ENCODE data around the gene CPN2.
A peak's percentile ranks its signal among the peaks of the same experiment; 100 is the strongest.

CPN2 gene

GRCh38 chr3:194310060-194310835 lies 40.9 kb downstream of the CPN2 start:
- TF ChIP-seq SIN3A (IDR thresholded peaks at IDR 0.05; ENCODE audit: borderline replicate concordance, insufficient read depth, low read length) (no peak), TAF1 (IDR thresholded peaks at IDR 0.05; ENCODE audit: borderline replicate concordance, insufficient read depth, low read length) (no peak), REST (IDR thresholded peaks at IDR 0.05; ENCODE audit: insufficient read depth in 1 of 2, low read depth in 2 of 2, low read length in 2 of 2) (no peak), FOXP2 (optimal IDR thresholded peaks at IDR 0.05; ENCODE audit: borderline replicate concordance, extremely low read depth, extremely low read length, insufficient read depth) (no peak), POLR2AphosphoS5 (IDR thresholded peaks at IDR 0.05; ENCODE audit: low read depth, low read length) (no peak)

GRCh38 chr3:194308601-194309449 lies 42.3 kb downstream of the CPN2 start:
- no peak for TF ChIP-seq FOXP2 (optimal IDR thresholded peaks at IDR 0.05; ENCODE audit: borderline replicate concordance, extremely low read depth, extremely low read length, insufficient read depth)
- no peak for TF ChIP-seq REST (IDR thresholded peaks at IDR 0.05; ENCODE audit: insufficient read depth in 1 of 2, low read depth in 2 of 2, low read length in 2 of 2)
- TF ChIP-seq SIN3A (IDR thresholded peaks at IDR 0.05; ENCODE audit: borderline replicate concordance, insufficient read depth, low read length) = 0 out of 2 replicates have a peak, but pooled peaks have one; percentile 23
- no peak for TF ChIP-seq POLR2AphosphoS5 (IDR thresholded peaks at IDR 0.05; ENCODE audit: low read depth, low read length)
- TF ChIP-seq TAF1 (IDR thresholded peaks at IDR 0.05; ENCODE audit: borderline replicate concordance, insufficient read depth, low read length) = no peak

- TF ChIP-seq POLR2AphosphoS5 (IDR thresholded peaks at IDR 0.05; ENCODE audit: low read depth, low read length) (no peak), TAF1 (IDR thresholded peaks at IDR 0.05; ENCODE audit: borderline replicate concordance, insufficient read depth, low read length) (no peak), FOXP2 (optimal IDR thresholded peaks at IDR 0.05; ENCODE audit: borderline replicate concordance, extremely low read depth, extremely low read length, insufficient read depth) (no peak), SIN3A (IDR thresholded peaks at IDR 0.05; ENCODE audit: borderline replicate concordance, insufficient read depth, low read length) (no peak), REST (IDR thresholded peaks at IDR 0.05; ENCODE audit: insufficient read depth in 1 of 2, low read depth in 2 of 2, low read length in 2 of 2) (no peak)
Measured at GRCh38 chr3:194307849-194308248, 43.3 kb downstream of the CPN2 start.

GRCh38 chr3:194306771-194307640 lies 44.1 kb downstream of the CPN2 start:
- TF ChIP-seq POLR2AphosphoS5 (IDR thresholded peaks at IDR 0.05; ENCODE audit: low read depth, low read length) (no peak), REST (IDR thresholded peaks at IDR 0.05; ENCODE audit: insufficient read depth in 1 of 2, low read depth in 2 of 2, low read length in 2 of 2) (no peak), SIN3A (IDR thresholded peaks at IDR 0.05; ENCODE audit: borderline replicate concordance, insufficient read depth, low read length) (no peak), TAF1 (IDR thresholded peaks at IDR 0.05; ENCODE audit: borderline replicate concordance, insufficient read depth, low read length) (no peak), FOXP2 (optimal IDR thresholded peaks at IDR 0.05; ENCODE audit: borderline replicate concordance, extremely low read depth, extremely low read length, insufficient read depth) (no peak)

Measured in PFSK-1 (cell line).